A673 (cell line): Measurements from ENCODE around the gene ACAP2.

Experiments
- CTCF ChIP-seq: fragments of 300-800, 200-600 bp; sonication (generic); conservative IDR thresholded peaks from 2 replicates; pipeline ENCODE4 v1.5.1; 2017; ENCODE audit warnings: low read depth, mild to moderate bottlenecking, antibody characterized with exemption, low read length, moderate library complexity, mixed read lengths
- EZH2 ChIP-seq: fragments of 200-600 bp; sonication (generic); IDR thresholded peaks from 2 replicates; pipeline ENCODE4 v1.6.1; 2017; ENCODE audit warnings: borderline replicate concordance, low read depth, mild to moderate bottlenecking, mixed read lengths, antibody characterized with exemption, low read length; ENCODE audit not compliant: poor library complexity, severe bottlenecking

GRCh38 chr3:195246581-195246995, 196.2 kb downstream of the ACAP2 start:
- no peak for TF ChIP-seq CTCF
- TF ChIP-seq EZH2 = no peak
